HepG2 (cell line): ENCODE data around the gene C14orf93. TPM values are rescaled to one million over a fixed set of nuclear protein-coding genes. Genes with fewer than 3 reads are reported as not detected.

Experiments used
- ELF1 ChIP-seq: sonication (generic); formaldehyde crosslinking; IDR thresholded peaks from 2 replicates; pipeline ENCODE4 v1.4.0; 2020; ENCODE audit warnings: missing genetic modification reagents
- FOXC1 ChIP-seq: sonication (generic); formaldehyde crosslinking; IDR thresholded peaks from 2 replicates; pipeline ENCODE4 v1.8.0; 2022; ENCODE audit warnings: mild to moderate bottlenecking, missing genetic modification reagents, borderline replicate concordance
- IRF2 ChIP-seq: IDR thresholded peaks from 2 replicates; pipeline ENCODE4 v1.6.1; 2018; ENCODE audit warnings: missing genetic modification reagents, missing compliant biosample characterization
- JUNB ChIP-seq: sonication (generic); formaldehyde crosslinking; IDR thresholded peaks from 2 replicates; pipeline ENCODE4 v1.8.0; 2022; ENCODE audit warnings: missing genetic modification reagents, mild to moderate bottlenecking, borderline replicate concordance
- MAZ ChIP-seq, 2 experiments: sonication (generic) in 1 of 2; formaldehyde crosslinking in 1 of 2; IDR thresholded peaks; 2 replicates each; pipeline versions ENCODE4 v1.5.0 to v1.6.1; 2012 to 2020; ENCODE audit warnings: low read depth in 2 of 2, mild to moderate bottlenecking in 2 of 2, borderline replicate concordance in 1 of 2, improper control_type of control experiment in 1 of 2, low read length in 1 of 2, missing genetic modification reagents in 1 of 2, moderate library complexity in 1 of 2
- MIXL1 ChIP-seq: IDR thresholded peaks from 2 replicates; pipeline ENCODE4 v1.6.1; 2016
- PHF8 ChIP-seq: sonication (generic); formaldehyde crosslinking; IDR thresholded peaks from 2 replicates; pipeline ENCODE4 v1.5.0; 2020; ENCODE audit warnings: missing genetic modification reagents
- POLR2AphosphoS5 ChIP-seq: IDR thresholded peaks from 2 replicates; pipeline ENCODE4 v1.6.1; 2012; ENCODE audit warnings: low read depth, low read length
- SMC3 ChIP-seq: IDR thresholded peaks from 2 replicates; pipeline ENCODE4 v1.6.1; 2011; ENCODE audit warnings: low read length, improper control_type of control experiment
- STAG1 ChIP-seq: sonication (generic); formaldehyde crosslinking; IDR thresholded peaks from 2 replicates; pipeline ENCODE4 v1.4.0; 2020; ENCODE audit warnings: missing genetic modification reagents
- XBP1 ChIP-seq: sonication (generic); formaldehyde crosslinking; IDR thresholded peaks from 2 replicates; pipeline ENCODE4 v1.5.0; 2020; ENCODE audit warnings: missing genetic modification reagents
- ZKSCAN5 ChIP-seq: sonication (generic); formaldehyde crosslinking; IDR thresholded peaks from 2 replicates; pipeline ENCODE4 v1.5.1; 2020; ENCODE audit warnings: mild to moderate bottlenecking, missing genetic modification reagents
- ZNF225 ChIP-seq: sonication (generic); formaldehyde crosslinking; IDR thresholded peaks from 2 replicates; pipeline ENCODE4 v1.4.0; 2020; ENCODE audit warnings: mild to moderate bottlenecking, missing genetic modification reagents
- ZNF510 ChIP-seq: sonication (generic); formaldehyde crosslinking; IDR thresholded peaks from 2 replicates; pipeline ENCODE4 v1.4.0; 2020; ENCODE audit warnings: low read depth, mild to moderate bottlenecking, missing genetic modification reagents
- ZNF644 ChIP-seq: IDR thresholded peaks from 2 replicates; pipeline ENCODE4 v1.6.1; 2016; ENCODE audit warnings: low read depth
- ZNF772 ChIP-seq: sonication (generic); formaldehyde crosslinking; IDR thresholded peaks from 2 replicates; pipeline ENCODE4 v1.5.0; 2020; ENCODE audit warnings: mild to moderate bottlenecking, missing genetic modification reagents
- ZSCAN30 ChIP-seq: sonication (generic); formaldehyde crosslinking; IDR thresholded peaks from 2 replicates; pipeline ENCODE4 v1.5.0; 2020; ENCODE audit warnings: mild to moderate bottlenecking, missing genetic modification reagents
- ZSCAN9 ChIP-seq: IDR thresholded peaks from 2 replicates; pipeline ENCODE4 v1.6.1; 2016; ENCODE audit warnings: borderline replicate concordance
- polyA plus RNA-seq, 8 experiments: library from polyadenylated mRNA; depleted of rRNA in 3 of 8; stranded (reverse) in 7 of 8; unstranded in 1 of 8; fragments of >200 nt; fragmentation: Illumina TruSeq in 4 of 8; extraction: Trizol in 4 of 8; gene quantifications; 2 replicates each; pipeline versions ENCODE4 v1.2.1 to v1.2.3, GENCODE V29; 2011 to 2016; ENCODE audit warnings: low read depth in 4 of 8, missing spikeins in 1 of 8, mixed read lengths in 1 of 8; ENCODE audit not compliant: insufficient read depth in 1 of 8
- total RNA-seq, 5 experiments: library from RNA; depleted of rRNA; stranded (reverse); fragments of >200 nt; fragmentation: Illumina TruSeq; extraction: Trizol; gene quantifications; 2 replicates each; pipeline ENCODE4 v1.2.3, GENCODE V29; 2016; ENCODE audit warnings: low read depth in 1 of 5
- TF ChIP-seq, protein P1 (sequence below): sonication (generic); formaldehyde crosslinking; IDR thresholded peaks from 2 replicates; pipeline ENCODE4 v1.8.1; 2023; ENCODE audit warnings: missing genetic modification reagents, mild to moderate bottlenecking, borderline replicate concordance
- TF ChIP-seq, protein P2 (sequence below): sonication (generic); formaldehyde crosslinking; IDR thresholded peaks from 2 replicates; pipeline ENCODE4 v1.8.0; 2023; ENCODE audit warnings: mild to moderate bottlenecking, missing genetic modification reagents
- TF ChIP-seq, protein P3 (sequence below): sonication (generic); formaldehyde crosslinking; conservative IDR thresholded peaks from 2 replicates; pipeline ENCODE4 v1.4.0; 2020; ENCODE audit warnings: mild to moderate bottlenecking, missing genetic modification reagents, moderate library complexity
- TF ChIP-seq, protein P4 (sequence below): sonication (generic); formaldehyde crosslinking; IDR thresholded peaks from 2 replicates; pipeline ENCODE4 v1.5.0; 2020; ENCODE audit warnings: missing genetic modification reagents, mild to moderate bottlenecking, borderline replicate concordance

C14orf93 gene
- total and polyA plus RNA-seq, 2 of the 13 experiments (the other 11 are each of a cell fraction or from before 2014, with no cell fraction given) = 11.4 to 22.5 TPM

DNA sequence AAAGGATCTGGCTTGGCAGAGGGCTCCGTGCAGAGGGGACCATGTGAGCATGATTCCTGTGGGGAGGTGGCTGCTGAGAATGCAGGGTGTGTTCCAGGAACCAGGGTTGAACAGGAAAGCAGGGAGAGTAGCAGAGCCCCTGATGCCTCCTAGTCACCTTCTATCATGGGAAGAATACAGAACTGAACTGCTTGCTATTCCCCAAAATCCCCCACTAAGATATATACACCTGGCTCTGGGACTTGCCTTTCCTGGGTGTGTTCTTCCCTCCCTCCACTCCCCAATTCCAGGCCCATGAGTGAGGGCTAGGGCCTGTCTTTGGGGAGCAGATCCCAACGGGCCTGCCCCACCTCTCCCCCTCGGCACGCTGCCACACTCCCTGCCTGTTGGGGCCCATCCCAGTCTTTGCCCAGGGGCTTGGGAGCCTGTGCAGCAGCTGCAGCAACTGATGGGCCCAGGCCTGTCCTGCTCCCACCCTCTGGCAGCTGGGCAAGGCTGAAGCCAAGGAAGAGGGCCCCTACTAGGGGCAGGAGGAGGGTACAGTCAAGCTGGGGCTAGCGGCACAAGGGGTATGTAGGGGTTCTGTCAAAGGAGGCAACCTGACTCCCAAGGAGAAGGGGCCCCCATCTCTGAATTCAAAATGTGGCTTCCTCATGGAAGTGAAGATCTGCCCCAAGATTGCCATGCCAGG lies 30.8 kb downstream of the C14orf93 start (continued):
- TF ChIP-seq, protein P1, sequence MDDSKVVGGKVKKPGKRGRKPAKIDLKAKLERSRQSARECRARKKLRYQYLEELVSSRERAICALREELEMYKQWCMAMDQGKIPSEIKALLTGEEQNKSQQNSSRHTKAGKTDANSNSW (CRISPR knock-in tag) = peak; percentile 48; the same call in 1 of the 2 replicates
- TF ChIP-seq STAG1 (CRISPR knock-in tag) (no peak), ZNF225 (CRISPR knock-in tag) (peak; percentile 81; the same call in 1 of the 2 replicates), FOXC1 (CRISPR knock-in tag) (no peak), MIXL1 (CRISPR knock-in tag) (peak; percentile 25; the same call in 1 of the 2 replicates), JUNB (no peak), MAZ (IDR thresholded peaks at IDR 0.05; ENCODE audit: borderline replicate concordance, low read depth, low read length) (peak; percentile 13; the same call in 1 of the 2 replicates), MAZ (CRISPR knock-in tag; IDR thresholded peaks at IDR 0.05; ENCODE audit: low read depth) (peak; percentile 78), IRF2 (CRISPR knock-in tag) (0 out of 2 replicates have a peak, but pooled peaks have one; percentile 18), ZNF772 (peak; percentile 61; the same call in 1 of the 2 replicates), PHF8 (CRISPR knock-in tag) (peak; percentile 56), POLR2AphosphoS5 (no peak), ZSCAN30 (CRISPR knock-in tag) (no peak), ZKSCAN5 (CRISPR knock-in tag) (peak; percentile 65; the same call in 1 of the 2 replicates), ZNF510 (CRISPR knock-in tag) (no peak; the same call in 1 of the 2 replicates), SMC3 (peak; percentile 26; the same call in 1 of the 2 replicates), ZSCAN9 (CRISPR knock-in tag) (peak; percentile 53; the same call in 1 of the 2 replicates), ZNF644 (CRISPR knock-in tag) (peak; percentile 58; the same call in 1 of the 2 replicates), ELF1 (CRISPR knock-in tag) (peak; percentile 41; the same call in 1 of the 2 replicates), XBP1 (CRISPR knock-in tag) (no peak)
- TF ChIP-seq, protein P2, sequence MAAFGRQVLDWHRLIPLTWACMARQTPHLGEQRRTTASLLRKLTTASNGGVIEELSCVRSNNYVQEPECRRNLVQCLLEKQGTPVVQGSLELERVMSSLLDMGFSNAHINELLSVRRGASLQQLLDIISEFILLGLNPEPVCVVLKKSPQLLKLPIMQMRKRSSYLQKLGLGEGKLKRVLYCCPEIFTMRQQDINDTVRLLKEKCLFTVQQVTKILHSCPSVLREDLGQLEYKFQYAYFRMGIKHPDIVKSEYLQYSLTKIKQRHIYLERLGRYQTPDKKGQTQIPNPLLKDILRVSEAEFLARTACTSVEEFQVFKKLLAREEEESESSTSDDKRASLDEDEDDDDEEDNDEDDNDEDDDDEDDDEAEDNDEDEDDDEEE (CRISPR knock-in tag) = no peak
- TF ChIP-seq, protein P3, sequence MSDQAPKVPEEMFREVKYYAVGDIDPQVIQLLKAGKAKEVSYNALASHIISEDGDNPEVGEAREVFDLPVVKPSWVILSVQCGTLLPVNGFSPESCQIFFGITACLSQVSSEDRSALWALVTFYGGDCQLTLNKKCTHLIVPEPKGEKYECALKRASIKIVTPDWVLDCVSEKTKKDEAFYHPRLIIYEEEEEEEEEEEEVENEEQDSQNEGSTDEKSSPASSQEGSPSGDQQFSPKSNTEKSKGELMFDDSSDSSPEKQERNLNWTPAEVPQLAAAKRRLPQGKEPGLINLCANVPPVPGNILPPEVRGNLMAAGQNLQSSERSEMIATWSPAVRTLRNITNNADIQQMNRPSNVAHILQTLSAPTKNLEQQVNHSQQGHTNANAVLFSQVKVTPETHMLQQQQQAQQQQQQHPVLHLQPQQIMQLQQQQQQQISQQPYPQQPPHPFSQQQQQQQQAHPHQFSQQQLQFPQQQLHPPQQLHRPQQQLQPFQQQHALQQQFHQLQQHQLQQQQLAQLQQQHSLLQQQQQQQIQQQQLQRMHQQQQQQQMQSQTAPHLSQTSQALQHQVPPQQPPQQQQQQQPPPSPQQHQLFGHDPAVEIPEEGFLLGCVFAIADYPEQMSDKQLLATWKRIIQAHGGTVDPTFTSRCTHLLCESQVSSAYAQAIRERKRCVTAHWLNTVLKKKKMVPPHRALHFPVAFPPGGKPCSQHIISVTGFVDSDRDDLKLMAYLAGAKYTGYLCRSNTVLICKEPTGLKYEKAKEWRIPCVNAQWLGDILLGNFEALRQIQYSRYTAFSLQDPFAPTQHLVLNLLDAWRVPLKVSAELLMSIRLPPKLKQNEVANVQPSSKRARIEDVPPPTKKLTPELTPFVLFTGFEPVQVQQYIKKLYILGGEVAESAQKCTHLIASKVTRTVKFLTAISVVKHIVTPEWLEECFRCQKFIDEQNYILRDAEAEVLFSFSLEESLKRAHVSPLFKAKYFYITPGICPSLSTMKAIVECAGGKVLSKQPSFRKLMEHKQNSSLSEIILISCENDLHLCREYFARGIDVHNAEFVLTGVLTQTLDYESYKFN = no peak
- TF ChIP-seq, protein P4, sequence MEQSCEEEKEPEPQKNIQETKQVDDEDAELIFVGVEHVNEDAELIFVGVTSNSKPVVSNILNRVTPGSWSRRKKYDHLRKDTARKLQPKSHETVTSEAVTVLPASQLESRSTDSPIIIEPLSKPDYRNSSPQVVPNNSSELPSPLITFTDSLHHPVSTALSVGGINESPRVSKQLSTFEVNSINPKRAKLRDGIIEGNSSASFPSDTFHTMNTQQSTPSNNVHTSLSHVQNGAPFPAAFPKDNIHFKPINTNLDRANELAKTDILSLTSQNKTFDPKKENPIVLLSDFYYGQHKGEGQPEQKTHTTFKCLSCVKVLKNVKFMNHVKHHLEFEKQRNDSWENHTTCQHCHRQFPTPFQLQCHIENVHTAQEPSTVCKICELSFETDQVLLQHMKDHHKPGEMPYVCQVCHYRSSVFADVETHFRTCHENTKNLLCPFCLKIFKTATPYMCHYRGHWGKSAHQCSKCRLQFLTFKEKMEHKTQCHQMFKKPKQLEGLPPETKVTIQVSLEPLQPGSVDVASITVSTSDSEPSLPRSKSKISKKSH (CRISPR knock-in tag) = no peak
